GM23248 (cell line): ENCODE results near the gene PARD3B.

Experiments
- EZH2 ChIP-seq: fragments of 200-600 bp; sonication (generic); IDR thresholded peaks from 2 replicates; pipeline ENCODE4 v1.6.1; 2018; ENCODE audit warnings: antibody characterized with exemption, mild to moderate bottlenecking; ENCODE audit not compliant: insufficient read depth, poor library complexity, severe bottlenecking
- EZH2phosphoT487 ChIP-seq: fragments of 200-600 bp; sonication (generic); IDR thresholded peaks from 2 replicates; pipeline ENCODE4 v1.6.1; 2018; ENCODE audit warnings: antibody characterized with exemption, moderate library complexity, mild to moderate bottlenecking, low read depth; ENCODE audit not compliant: insufficient read depth

- no peak for TF ChIP-seq EZH2phosphoT487
- TF ChIP-seq EZH2: no peak
Observed at GRCh38 chr2:204871231-204871953, 326.1 kb downstream of the PARD3B start.
